Stomach (tissue), 4 donors: Measurements from ENCODE around the gene WWOX.

Source experiments
- EP300 ChIP-seq: sonication (generic); formaldehyde crosslinking; IDR thresholded peaks from one replicate; pipeline ENCODE4 v1.6.1; 2017; ENCODE audit warnings: antibody characterized with exemption
- POLR2A ChIP-seq, 4 donors: fragments of 450-650 bp; IDR thresholded peaks; one replicate each; pipeline ENCODE4 v1.6.1; 2016; ENCODE audit warnings: antibody characterized with exemption in 4 of 4, control low read depth in 2 of 4, mild to moderate bottlenecking in 1 of 4, moderate library complexity in 1 of 4
- POLR2AphosphoS5 ChIP-seq, 3 donors: sonication (generic); formaldehyde crosslinking; IDR thresholded peaks; one replicate each; pipeline ENCODE4 v1.6.1; 2016; ENCODE audit warnings: antibody characterized with exemption in 3 of 3
- TF ChIP-seq, protein P1 (sequence below), 7 experiments: fragments of 450-650 bp in 4 of 7; fragments of 200-600 bp in 3 of 7; sonication (generic) in 3 of 7; IDR thresholded peaks; one replicate each; pipeline ENCODE4 v1.5.1; 2016 to 2019; ENCODE audit warnings: antibody characterized with exemption in 7 of 7, control low read depth in 2 of 7, mild to moderate bottlenecking in 1 of 7

DNA sequence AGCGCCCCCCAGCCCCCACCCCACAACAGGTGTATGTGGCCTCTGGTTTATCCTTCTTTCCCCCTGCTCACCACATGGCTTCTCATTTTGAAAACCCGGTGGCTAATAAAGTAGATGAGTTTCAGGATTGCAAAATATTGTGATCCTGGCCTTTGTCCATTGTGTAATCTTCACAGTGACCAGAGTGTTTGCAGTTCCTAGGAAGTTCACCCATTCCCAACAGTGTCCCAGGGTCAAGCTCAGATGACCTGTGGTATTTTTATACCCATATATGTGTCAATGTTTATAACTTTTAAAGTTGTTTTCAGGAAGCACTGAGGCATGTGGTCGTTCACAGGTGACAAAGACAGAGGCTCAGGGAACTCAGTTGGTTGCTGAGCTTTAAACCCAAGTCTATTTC is 721.9 kb downstream of the WWOX start:
- TF ChIP-seq POLR2A (IDR thresholded peaks at IDR 0.05) (no peak), POLR2AphosphoS5 (IDR thresholded peaks at IDR 0.05) (no peak), EP300 (no peak)
- TF ChIP-seq, protein P1, sequence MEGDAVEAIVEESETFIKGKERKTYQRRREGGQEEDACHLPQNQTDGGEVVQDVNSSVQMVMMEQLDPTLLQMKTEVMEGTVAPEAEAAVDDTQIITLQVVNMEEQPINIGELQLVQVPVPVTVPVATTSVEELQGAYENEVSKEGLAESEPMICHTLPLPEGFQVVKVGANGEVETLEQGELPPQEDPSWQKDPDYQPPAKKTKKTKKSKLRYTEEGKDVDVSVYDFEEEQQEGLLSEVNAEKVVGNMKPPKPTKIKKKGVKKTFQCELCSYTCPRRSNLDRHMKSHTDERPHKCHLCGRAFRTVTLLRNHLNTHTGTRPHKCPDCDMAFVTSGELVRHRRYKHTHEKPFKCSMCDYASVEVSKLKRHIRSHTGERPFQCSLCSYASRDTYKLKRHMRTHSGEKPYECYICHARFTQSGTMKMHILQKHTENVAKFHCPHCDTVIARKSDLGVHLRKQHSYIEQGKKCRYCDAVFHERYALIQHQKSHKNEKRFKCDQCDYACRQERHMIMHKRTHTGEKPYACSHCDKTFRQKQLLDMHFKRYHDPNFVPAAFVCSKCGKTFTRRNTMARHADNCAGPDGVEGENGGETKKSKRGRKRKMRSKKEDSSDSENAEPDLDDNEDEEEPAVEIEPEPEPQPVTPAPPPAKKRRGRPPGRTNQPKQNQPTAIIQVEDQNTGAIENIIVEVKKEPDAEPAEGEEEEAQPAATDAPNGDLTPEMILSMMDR (IDR thresholded peaks at IDR 0.05) = no peak
